Caco-2 (cell line): ENCODE results near the gene FOXP1. TPM values are rescaled to one million over a fixed set of nuclear protein-coding genes. Genes with fewer than 3 reads are reported as not detected.

Experiments used
- BruUV-seq: library from RNA; stranded (reverse); fragments of 400-500 nt; replicated peaks from 2 replicates; lab custom pipeline; 2021; lab: Mats Ljungman, UMichigan
- CTCF ChIA-PET: fragments of 300-600 bp; sonication (Branson Sonifier 250); formaldehyde crosslinking; loops from one replicate; lab custom pipeline; 2022; ENCODE audit warnings: antibody characterized with exemption; lab: Charles Lee
- POLR2A ChIA-PET: fragments of 300-600 bp; sonication (Branson Sonifier 250); formaldehyde crosslinking; loops from one replicate; lab custom pipeline; 2022; ENCODE audit warnings: antibody characterized with exemption; lab: Charles Lee
- DNase-seq, 2 experiments: peaks; one replicate each; pipeline versions ENCODE4 v3.0.0 to v3.0.0-alpha.2; 2020 to 2022
- H3K27me3 ChIP-seq: replicated peaks from 2 replicates; pipeline ENCODE4 v1.6.0; 2011; ENCODE audit warnings: low read length; ENCODE audit not compliant: control insufficient read depth, insufficient read depth
- H3K36me3 ChIP-seq: 2 replicates; pipeline ENCODE4 v1.5.1; 2011; ENCODE audit warnings: low read length; ENCODE audit not compliant: control insufficient read depth, insufficient read depth
- H3K4me1 ChIP-seq: fragments of 250-450 bp; sonication (Bioruptor Pico); 2 replicates; pipeline ENCODE4 v1.5.1; 2020; ENCODE audit warnings: mild to moderate bottlenecking
- H3K4me3 ChIP-seq: 2 replicates; pipeline ENCODE4 v1.5.1; 2011; ENCODE audit warnings: low read depth, mild to moderate bottlenecking, control low read depth, low read length
- H3K9me3 ChIP-seq: fragments of 250-450 bp; sonication (Bioruptor Pico); 2 replicates; pipeline ENCODE4 v1.5.1; 2020; ENCODE audit warnings: mild to moderate bottlenecking, moderate library complexity
- H3K27ac Mint-ChIP-seq: one replicate; pipeline ENCODE4 v1.8.0; 2022; ENCODE audit warnings: mixed read lengths; ENCODE audit not compliant: unreplicated experiment
- H3K27me3 Mint-ChIP-seq: one replicate; pipeline ENCODE4 v1.8.0; 2022; ENCODE audit warnings: mixed read lengths; ENCODE audit not compliant: insufficient read depth, unreplicated experiment
- H3K36me3 Mint-ChIP-seq: one replicate; pipeline ENCODE4 v1.8.0; 2022; ENCODE audit warnings: mild to moderate bottlenecking, mixed read lengths; ENCODE audit not compliant: insufficient read depth, unreplicated experiment
- H3K4me1 Mint-ChIP-seq: one replicate; pipeline ENCODE4 v1.8.0; 2022; ENCODE audit warnings: low read depth, mixed read lengths; ENCODE audit not compliant: unreplicated experiment
- H3K4me3 Mint-ChIP-seq: one replicate; pipeline ENCODE4 v1.8.0; 2022; ENCODE audit warnings: mild to moderate bottlenecking, moderate library complexity, mixed read lengths; ENCODE audit not compliant: unreplicated experiment
- H3K9me3 Mint-ChIP-seq: one replicate; pipeline ENCODE4 v1.8.0; 2022; ENCODE audit warnings: mixed read lengths; ENCODE audit not compliant: unreplicated experiment
- intact Hi-C: fragments of 100-400 bp; cut with micrococcal nuclease; formaldehyde crosslinking; loops from one replicate; pipeline ENCODE4 v1.10.0; 2022; ENCODE audit not compliant: unreplicated experiment
- total RNA-seq: library from RNA; stranded (reverse); gene quantifications from 2 replicates; pipeline ENCODE4 v1.2.3, GENCODE V29; 2022
- TF ChIP-seq, protein P1 (sequence below), 2 experiments: fragments of 200-600 bp in 1 of 2; IDR thresholded peaks; 1 replicate in 1 of 2; 2 replicates in 1 of 2; pipeline versions ENCODE4 v1.5.1 to v1.8.0; 2011 to 2022; ENCODE audit warnings: antibody characterized with exemption in 1 of 2, control low read depth in 1 of 2, inconsistent platforms in 1 of 2, low read depth in 1 of 2, low read length in 1 of 2, mild to moderate bottlenecking in 1 of 2, moderate library complexity in 1 of 2; ENCODE audit not compliant: insufficient read depth in 1 of 2, severe bottlenecking in 1 of 2, unreplicated experiment in 1 of 2

Gene FOXP1
- total RNA-seq, 1 experiment from 2014 or later, result 131 TPM

DNA sequence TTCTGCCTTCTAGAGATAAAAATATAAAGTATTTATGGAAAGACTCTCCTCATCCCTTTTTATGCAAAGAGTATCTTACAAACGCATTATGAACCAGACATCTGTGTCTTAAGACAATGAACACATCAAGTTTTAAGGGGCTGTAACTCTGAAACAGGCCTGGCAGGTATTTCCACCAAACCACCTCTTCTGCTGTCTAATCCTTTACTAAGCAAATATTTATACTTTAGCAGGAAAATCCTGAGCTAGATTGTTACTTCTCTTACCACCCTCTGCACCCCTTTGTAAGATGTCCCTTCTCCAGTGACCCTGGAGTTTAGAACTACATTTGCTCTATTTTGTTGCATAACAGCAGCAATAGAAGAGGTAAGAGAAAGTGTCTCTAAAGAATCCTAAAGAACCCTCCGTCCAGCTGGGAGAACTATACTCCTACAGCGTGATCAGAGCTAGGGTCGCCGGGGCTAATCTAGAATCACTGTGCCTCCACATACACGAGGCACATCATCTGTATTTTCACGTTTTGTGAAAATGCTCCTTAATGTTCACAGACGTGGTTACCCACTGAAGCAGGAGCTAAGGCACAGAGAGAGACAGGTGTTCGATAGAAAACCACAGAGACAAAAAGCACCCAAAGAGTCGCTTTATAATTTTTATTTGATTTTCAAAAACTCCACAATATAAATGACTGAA lies 129.6 kb downstream of the FOXP1 start:
- CTCF ChIA-PET, result interaction anchor here (0.7 to 1.0 kb wide), 2 partner anchors 37 to 63 kb away, joined by 3 to 10 read pairs; no protein-coding TSS in a partner anchor
- peak overlapping the region; percentile 64 for H3K4me3 Mint-ChIP-seq
- POLR2A ChIA-PET, result no interaction called here

DNA sequence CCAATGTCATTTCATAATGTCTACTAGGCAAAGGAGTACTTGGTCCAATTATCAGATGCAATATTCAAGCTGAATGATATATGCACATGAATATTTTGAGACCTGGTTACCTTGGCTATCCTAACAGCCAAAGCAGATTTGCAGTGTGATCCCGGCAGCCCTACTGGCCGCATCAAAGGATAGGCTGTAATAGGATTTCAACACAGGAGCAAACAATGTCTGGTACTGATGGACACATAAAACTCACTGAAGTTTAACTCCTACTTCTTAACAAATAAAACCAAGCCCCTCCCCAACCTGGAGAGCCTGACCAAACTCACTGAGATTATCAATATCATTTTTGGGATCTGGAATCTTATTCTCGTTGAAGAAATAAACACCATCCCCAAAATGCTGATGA lies 130.2 kb downstream of the FOXP1 start:
- H3K27me3 ChIP-seq, result no peaks in the 10 kb centered on the region
- peaks cover 64% of the 10 kb centered on the region for H3K4me1 ChIP-seq
- Mint-ChIP-seq H3K9me3 (no peaks in the 10 kb centered on the region), H3K27ac (peak overlapping the region; percentile 86), H3K36me3 (peaks cover 12% of the 10 kb centered on the region), H3K27me3 (no peaks in the 10 kb centered on the region), H3K4me1 (peaks cover 58% of the 10 kb centered on the region), H3K4me3 (peak overlapping the region; percentile 64)
- no TSS peak for BruUV-seq
- ChIA-PET POLR2A (no interaction called here), CTCF (no interaction called here)
- H3K4me3 ChIP-seq, result no peak overlapping the region
- TF ChIP-seq, protein P1, sequence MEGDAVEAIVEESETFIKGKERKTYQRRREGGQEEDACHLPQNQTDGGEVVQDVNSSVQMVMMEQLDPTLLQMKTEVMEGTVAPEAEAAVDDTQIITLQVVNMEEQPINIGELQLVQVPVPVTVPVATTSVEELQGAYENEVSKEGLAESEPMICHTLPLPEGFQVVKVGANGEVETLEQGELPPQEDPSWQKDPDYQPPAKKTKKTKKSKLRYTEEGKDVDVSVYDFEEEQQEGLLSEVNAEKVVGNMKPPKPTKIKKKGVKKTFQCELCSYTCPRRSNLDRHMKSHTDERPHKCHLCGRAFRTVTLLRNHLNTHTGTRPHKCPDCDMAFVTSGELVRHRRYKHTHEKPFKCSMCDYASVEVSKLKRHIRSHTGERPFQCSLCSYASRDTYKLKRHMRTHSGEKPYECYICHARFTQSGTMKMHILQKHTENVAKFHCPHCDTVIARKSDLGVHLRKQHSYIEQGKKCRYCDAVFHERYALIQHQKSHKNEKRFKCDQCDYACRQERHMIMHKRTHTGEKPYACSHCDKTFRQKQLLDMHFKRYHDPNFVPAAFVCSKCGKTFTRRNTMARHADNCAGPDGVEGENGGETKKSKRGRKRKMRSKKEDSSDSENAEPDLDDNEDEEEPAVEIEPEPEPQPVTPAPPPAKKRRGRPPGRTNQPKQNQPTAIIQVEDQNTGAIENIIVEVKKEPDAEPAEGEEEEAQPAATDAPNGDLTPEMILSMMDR (IDR thresholded peaks at IDR 0.05; ENCODE audit: insufficient read depth in 1 of 2, low read depth in 1 of 2, low read length in 1 of 2, severe bottlenecking in 1 of 2, unreplicated experiment in 1 of 2), result no peak
- H3K9me3 ChIP-seq, result no peaks in the 10 kb centered on the region
- no peaks in the 10 kb centered on the region for H3K36me3 ChIP-seq
- intact Hi-C loops, result loop anchor here (1.0 to 2.0 kb wide), 4 partner anchors 9 to 245 kb away; partner anchors contain the start of gene FOXP1
- DNase-seq, result peak in 1 of 2 experiments; percentile 59

More for the DNA sequence above, 129.6 kb downstream of the FOXP1 start:
- Histone ChIP-seq H3K27me3 (no peaks in the 10 kb centered on the region), H3K36me3 (no peaks in the 10 kb centered on the region), H3K4me1 (peaks cover 64% of the 10 kb centered on the region), H3K9me3 (no peaks in the 10 kb centered on the region), H3K4me3 (no peak overlapping the region)
- Mint-ChIP-seq H3K9me3 (no peaks in the 10 kb centered on the region), H3K27ac (peak overlapping the region; percentile 86), H3K27me3 (no peaks in the 10 kb centered on the region), H3K4me1 (peaks cover 53% of the 10 kb centered on the region), H3K36me3 (peaks cover 12% of the 10 kb centered on the region)
- BruUV-seq, result no TSS peak
- DNase-seq, result peak; percentile 50 to 65
- TF ChIP-seq, protein P1 (IDR thresholded peaks at IDR 0.05; ENCODE audit: insufficient read depth in 1 of 2, low read depth in 1 of 2, low read length in 1 of 2, severe bottlenecking in 1 of 2, unreplicated experiment in 1 of 2), result no peak
- intact Hi-C loops, result loop anchor here (1.0 to 2.0 kb wide), 5 partner anchors 8 to 245 kb away; partner anchors contain the start of gene FOXP1

DNA sequence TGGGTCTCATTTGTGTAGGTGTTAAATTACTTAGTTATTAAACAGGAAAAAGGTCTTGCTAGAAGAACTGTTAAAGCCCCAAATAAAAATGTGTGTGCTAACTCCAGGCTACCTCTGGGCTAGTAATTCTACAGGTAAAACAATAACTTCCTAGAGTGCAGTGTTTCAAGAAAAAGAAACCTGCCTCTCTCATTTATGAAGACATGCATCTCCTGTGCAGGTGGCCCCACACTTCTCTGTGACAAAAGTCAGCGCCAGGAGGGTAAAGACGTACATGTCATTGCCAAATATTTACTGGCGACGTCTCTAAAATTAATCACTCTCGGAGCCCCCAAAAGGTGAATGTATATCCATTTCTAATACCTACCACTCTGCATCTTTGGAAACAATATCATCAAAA lies 131.7 kb downstream of the FOXP1 start:
- peaks cover 61% of the 10 kb centered on the region for H3K4me1 ChIP-seq
- BruUV-seq, result no TSS peak

More for the DNA sequence above, 131.7 kb downstream of the FOXP1 start:
- H3K4me3 Mint-ChIP-seq, result no peak overlapping the region
- peaks cover 12% of the 10 kb centered on the region for H3K36me3 Mint-ChIP-seq
- POLR2A ChIA-PET, result no interaction called here
- no peaks in the 10 kb centered on the region for H3K9me3 Mint-ChIP-seq
- TF ChIP-seq, protein P1 (IDR thresholded peaks at IDR 0.05; ENCODE audit: insufficient read depth in 1 of 2, low read depth in 1 of 2, low read length in 1 of 2, severe bottlenecking in 1 of 2, unreplicated experiment in 1 of 2), result no peak
- CTCF ChIA-PET, result no interaction called here
- Histone ChIP-seq H3K4me3 (no peak overlapping the region), H3K9me3 (no peaks in the 10 kb centered on the region), H3K36me3 (no peaks in the 10 kb centered on the region), H3K27me3 (no peaks in the 10 kb centered on the region)
- H3K4me1 Mint-ChIP-seq, result peaks cover 58% of the 10 kb centered on the region
- DNase-seq, result no peak
- peak overlapping the region; percentile 86 for H3K27ac Mint-ChIP-seq
- intact Hi-C loops, result loop anchor here (2.0 kb wide), 2 partner anchors 131 to 243 kb away; partner anchors contain the start of gene FOXP1
- no peaks in the 10 kb centered on the region for H3K27me3 Mint-ChIP-seq
